Endothelial cell of umbilical vein (primary cell): ENCODE results near the gene TMEM125.

Experiments used
- EZH2 ChIP-seq: IDR thresholded peaks from 2 replicates; pipeline ENCODE4 v1.6.1; 2012; ENCODE audit warnings: borderline replicate concordance, low read depth, mild to moderate bottlenecking, moderate library complexity, low read length, inconsistent platforms; ENCODE audit not compliant: severe bottlenecking
- FOS ChIP-seq: IDR thresholded peaks from 2 replicates; pipeline ENCODE4 v1.6.1; 2011; ENCODE audit warnings: mild to moderate bottlenecking, low read length, moderate library complexity, borderline replicate concordance; ENCODE audit not compliant: insufficient read depth
- JUN ChIP-seq: IDR thresholded peaks from 2 replicates; pipeline ENCODE4 v1.6.1; 2011; ENCODE audit warnings: borderline replicate concordance, low read depth; ENCODE audit not compliant: insufficient read length, insufficient read depth
- MYC ChIP-seq: IDR thresholded peaks from one replicate; pipeline ENCODE4 v1.6.1; 2011; ENCODE audit warnings: mild to moderate bottlenecking, low read depth, low read length
- POLR2A ChIP-seq: IDR thresholded peaks from 2 replicates; pipeline ENCODE4 v1.6.1; 2012; ENCODE audit warnings: low read depth, mild to moderate bottlenecking, control low read depth, low read length
- POLR2AphosphoS5 ChIP-seq: IDR thresholded peaks from 2 replicates; pipeline ENCODE4 v1.6.1; 2012; ENCODE audit warnings: low read depth, mild to moderate bottlenecking, control low read depth, low read length, moderate library complexity; ENCODE audit not compliant: insufficient read depth
- TF ChIP-seq, protein P1 (sequence below), 2 donors: IDR thresholded peaks; 1 replicate in 1 of 2; 2 replicates in 1 of 2; pipeline ENCODE4 v1.5.1; 2011; ENCODE audit warnings: low read length in 2 of 2, mild to moderate bottlenecking in 2 of 2, moderate library complexity in 2 of 2, control low read depth in 1 of 2, inconsistent platforms in 1 of 2, low read depth in 1 of 2; ENCODE audit not compliant: insufficient read depth in 1 of 2; ENCODE audit errors: extremely low read depth in 1 of 2
- TF ChIP-seq, protein P2 (sequence below): IDR thresholded peaks from 2 replicates; pipeline ENCODE4 v1.6.1; 2011; ENCODE audit not compliant: insufficient read depth, insufficient read length

DNA sequence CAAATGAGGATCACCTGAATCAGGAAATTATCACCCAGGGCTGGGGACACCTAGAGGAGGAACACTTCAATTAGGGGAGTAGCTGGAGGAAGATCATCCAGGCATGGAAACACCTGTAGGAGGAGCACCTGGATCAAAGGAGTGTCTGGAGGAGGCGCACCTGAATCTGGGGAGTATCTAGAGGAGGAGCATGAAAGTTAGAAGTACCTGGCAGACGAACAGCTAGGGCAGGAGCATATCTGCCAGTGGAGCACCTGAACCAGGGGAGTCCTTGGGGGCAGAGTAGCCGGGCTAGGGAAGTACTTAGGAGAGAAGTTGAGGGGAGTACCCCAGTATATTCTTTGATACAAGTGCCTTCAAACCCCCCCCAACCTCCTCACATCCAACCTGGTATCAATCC, 14.3 kb downstream of the TMEM125 start:
- TF ChIP-seq POLR2AphosphoS5: no peak
- TF ChIP-seq JUN: no peak
- TF ChIP-seq, protein P1, sequence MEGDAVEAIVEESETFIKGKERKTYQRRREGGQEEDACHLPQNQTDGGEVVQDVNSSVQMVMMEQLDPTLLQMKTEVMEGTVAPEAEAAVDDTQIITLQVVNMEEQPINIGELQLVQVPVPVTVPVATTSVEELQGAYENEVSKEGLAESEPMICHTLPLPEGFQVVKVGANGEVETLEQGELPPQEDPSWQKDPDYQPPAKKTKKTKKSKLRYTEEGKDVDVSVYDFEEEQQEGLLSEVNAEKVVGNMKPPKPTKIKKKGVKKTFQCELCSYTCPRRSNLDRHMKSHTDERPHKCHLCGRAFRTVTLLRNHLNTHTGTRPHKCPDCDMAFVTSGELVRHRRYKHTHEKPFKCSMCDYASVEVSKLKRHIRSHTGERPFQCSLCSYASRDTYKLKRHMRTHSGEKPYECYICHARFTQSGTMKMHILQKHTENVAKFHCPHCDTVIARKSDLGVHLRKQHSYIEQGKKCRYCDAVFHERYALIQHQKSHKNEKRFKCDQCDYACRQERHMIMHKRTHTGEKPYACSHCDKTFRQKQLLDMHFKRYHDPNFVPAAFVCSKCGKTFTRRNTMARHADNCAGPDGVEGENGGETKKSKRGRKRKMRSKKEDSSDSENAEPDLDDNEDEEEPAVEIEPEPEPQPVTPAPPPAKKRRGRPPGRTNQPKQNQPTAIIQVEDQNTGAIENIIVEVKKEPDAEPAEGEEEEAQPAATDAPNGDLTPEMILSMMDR (IDR thresholded peaks at IDR 0.05; ENCODE audit: extremely low read depth in 1 of 2, insufficient read depth in 1 of 2, low read depth in 1 of 2, low read length in 2 of 2): no peak
- no peak for TF ChIP-seq MYC
- no peak for TF ChIP-seq POLR2A
- TF ChIP-seq, protein P2, sequence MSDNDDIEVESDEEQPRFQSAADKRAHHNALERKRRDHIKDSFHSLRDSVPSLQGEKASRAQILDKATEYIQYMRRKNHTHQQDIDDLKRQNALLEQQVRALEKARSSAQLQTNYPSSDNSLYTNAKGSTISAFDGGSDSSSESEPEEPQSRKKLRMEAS: no peak
- no peak for TF ChIP-seq EZH2
- no peak for TF ChIP-seq FOS
